SKM-1 (cell line): ENCODE data around the gene FSD1.
"Not testable (repeated sequence)": the region's sequence is repeated elsewhere in the genome, so short reads cannot be mapped to it uniquely, and the experiment has no call there.

ENCODE experiments used
- DNase-seq: peaks from one replicate; lab custom pipeline; 2025; ENCODE audit not compliant: unreplicated experiment; lab: John Stamatoyannopoulos, UW

Gene FSD1

DNA sequence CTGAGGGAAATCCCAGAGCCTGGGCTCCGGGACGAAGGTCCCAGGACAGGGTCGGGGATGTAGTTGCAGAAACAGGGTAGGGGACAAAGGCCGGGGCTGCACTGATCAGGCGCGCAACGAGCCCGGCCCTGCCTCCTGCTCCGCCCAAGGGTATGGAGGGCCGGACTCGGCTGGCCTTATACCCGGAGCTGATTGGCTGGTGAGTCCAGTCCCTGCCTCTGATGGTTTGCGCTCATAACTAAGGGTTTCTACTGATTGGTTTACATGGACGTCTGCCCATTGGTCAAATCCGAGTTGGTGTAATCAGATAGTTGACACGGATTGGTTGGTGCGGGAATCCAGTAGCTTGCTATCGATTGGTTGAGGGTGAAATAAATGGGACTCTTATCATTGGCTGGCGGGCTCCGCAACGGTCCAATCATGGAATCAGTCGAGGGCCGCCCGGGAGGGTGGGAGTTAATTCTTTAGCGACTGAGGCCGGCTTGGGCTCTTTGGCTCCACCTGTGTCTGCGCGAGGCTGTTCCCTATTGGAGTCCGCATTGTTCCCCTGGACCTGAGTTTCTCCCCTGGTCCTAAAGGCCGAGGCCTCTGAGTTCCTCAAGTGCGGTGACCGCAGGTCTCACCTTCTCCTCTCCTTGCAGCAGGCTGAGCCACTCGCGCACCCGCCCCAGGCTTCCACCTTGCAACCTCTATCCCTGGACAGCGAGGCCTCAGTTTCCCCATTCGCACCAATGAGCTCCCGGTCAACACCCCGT lies 38.4 kb downstream of the FSD1 start:
- peak; percentile 98 for DNase-seq

DNA sequence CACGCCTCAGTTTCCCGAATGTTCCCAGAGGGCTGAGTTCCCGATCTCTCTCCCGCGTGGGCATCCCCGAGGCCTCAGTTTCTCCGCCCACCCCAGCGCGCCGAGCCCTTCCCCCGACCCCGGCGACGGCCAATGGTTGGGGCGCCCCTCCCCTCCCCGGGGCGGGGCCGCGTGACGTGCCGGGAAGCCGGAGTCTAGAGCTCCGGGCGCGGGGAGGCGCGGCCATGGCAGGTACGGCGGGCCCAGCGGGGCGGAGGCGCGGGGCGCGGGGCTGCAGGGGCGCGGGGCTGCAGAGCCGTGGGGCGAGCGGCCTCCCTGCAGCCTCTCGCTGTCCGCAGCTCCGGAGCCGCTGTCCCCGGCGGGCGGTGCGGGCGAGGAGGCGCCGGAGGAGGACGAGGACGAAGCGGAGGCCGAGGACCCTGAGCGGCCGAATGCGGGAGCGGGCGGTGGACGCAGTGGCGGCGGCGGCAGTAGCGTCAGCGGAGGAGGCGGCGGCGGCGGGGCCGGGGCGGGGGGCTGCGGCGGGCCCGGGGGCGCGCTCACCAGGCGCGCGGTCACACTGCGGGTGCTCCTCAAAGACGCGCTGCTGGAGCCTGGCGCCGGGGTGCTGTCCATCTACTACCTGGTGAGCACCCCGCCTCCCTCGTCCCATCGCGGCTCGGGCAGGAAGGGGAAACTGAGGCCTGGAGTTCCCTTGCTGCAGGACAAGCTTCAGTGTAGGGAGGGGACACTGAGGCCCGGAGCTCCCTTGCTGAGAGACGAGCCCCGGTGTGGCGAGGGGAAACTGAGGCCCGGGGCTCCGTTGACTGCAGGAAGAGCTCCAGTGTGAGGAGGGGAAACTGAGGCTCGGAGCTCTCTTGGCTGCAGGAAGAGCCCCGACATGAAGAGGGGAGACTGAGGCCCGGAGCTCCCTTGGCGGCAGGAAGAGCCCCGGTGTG lies 39.2 kb downstream of the FSD1 start, which contains the start of gene MPND:
TSS of gene MPND (plus strand) at position 193 of the 938 bp plus-strand sequence. CDS start at position 225, 32 bp downstream.
- DNase-seq: peak; percentile 48

DNA sequence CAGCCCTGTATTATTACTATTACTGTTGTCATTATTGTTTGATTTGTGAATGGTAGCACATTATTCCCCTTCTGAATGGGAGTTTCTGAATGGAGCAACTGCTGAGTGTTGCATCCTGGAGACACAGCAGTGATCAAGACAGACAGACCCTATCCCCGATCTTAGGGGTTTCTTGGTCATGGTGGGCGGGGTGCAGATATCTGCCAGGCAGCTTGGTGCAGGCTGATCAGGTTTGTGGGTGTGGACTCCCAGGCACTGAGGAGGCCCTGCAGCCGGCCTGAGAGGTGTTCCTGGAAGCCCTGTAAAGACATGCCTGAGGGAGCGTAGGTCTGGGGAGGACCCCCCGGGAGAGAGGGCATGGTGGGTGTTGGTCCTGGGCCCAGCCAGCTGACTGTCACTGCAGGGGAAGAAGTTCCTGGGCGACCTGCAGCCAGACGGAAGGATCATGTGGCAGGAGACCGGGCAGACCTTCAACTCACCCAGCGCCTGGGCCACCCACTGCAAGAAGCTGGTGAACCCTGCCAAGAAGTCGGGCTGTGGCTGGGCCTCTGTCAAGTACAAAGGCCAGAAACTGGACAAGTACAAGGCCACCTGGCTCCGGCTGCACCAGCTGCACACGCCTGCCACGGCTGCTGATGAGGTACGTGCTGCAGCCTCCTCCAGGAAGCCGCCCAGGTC lies 41.1 kb downstream of the FSD1 start:
- no peak for DNase-seq

DNA sequence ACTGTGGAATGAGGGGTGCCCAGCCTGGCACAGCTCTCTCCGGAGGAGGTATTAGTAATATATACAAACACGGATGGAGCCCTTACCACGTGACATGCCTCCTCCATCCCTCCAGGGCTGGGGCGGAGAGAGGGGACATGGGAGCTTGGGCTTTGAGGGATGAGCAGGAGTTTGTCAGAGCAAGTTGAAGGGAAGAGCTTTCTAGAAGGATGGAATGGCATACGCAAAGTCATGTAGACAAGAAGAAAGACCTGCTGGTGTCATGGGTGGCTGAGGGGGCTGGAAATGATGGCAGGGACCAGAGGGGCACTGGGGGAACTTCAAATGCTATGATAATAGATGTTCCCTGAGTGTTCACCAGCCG lies 41.6 kb downstream of the FSD1 start:
- DNase-seq: no peak

DNA sequence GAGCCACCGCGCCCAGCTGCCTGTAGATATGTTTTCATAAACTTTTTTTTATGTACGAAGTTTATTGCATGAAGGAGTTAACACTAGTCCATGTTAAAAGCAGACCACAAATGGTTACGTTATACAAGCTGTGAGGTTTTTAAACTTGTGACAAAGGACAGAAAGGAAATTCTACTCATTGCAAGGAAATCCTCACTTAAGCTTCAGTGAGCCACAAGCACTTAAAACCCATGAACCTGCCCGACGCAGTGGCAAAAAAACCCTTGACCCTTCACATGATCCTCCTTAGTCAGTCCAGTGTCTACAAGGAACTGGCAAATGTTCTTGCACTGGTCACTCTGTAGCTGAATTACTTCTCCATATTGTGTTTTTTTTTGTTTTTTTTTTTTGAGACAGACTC lies 43.1 kb downstream of the FSD1 start:
- no peak for DNase-seq

DNA sequence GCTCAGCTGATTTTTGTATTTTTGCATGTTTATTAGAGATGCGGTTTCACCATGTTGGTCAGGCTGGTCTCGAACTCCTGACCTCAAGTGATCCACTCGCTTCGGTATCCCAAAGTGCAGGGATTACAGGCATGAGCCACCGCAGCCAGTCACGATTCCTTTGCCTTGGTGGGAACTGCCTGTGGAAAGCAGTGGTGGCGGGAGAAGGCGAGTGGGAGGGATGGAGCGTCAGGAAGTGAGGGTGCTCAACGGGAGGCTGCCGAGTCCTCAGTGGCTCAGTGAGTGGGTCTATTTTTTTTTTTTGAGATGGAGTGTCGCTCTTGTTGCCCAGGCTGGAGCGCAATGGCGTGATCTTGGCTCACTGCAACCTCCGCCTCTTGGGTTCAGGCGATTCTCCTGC lies 44.8 kb downstream of the FSD1 start:
- DNase-seq: not testable (repeated sequence)

DNA sequence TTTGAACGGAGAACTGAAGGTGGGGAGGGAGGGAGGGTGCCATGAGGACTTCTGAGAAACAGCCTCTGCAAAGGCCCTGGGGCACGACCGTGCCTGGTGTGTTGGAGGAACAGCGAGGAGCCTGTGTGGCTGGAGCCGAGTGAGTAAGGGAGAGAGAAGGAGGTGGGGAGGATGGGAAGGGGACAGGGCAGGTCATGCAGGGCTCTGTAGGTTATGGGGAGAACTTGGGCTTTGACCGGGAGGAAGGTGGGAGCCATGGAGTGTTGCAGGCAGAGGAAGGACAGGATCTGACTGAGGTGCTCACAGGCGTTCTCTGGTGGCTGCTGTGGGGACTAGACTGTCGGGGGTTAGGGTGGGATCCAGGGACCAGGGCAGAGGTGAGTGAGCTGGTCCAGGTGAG lies 45.7 kb downstream of the FSD1 start:
- DNase-seq: no peak

DNA sequence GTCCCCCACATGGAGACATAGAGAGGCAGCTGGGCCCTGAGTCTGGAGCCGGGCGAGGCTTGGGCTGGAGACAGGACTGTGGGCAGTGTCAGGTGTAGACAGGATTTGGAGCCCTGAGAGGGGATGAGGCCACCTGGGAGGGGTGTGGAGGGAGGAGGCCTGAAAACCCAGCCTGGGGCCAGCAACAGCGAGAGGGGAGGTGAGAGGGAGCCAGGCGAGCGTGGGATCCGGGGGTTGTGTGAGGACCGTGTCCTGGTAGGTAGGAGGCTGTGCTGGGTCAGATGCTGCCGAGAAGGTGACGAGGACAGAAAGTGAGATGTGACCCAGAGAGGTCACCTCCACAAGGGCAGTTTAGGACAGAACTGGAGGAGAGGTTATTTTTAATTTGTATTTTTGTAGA lies 46.3 kb downstream of the FSD1 start:
- DNase-seq: no peak

DNA sequence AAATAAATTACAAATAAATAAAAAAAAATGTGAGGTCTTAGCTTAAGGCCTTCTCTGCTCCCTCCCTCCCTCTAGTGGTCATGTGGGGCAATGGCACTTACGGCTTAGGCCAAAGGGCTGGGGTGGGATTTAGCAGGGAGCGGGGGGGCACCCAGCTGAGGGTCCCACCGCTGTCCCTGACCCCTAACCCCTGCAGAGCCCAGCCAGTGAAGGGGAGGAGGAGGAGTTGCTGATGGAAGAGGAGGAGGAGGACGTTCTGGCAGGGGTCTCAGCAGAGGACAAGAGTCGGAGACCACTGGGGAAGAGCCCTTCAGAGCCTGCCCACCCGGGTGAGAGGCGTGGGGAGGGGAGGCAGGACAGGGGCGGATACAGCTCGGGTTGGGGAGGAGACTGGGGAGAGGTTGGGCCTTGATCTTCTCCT lies 48.3 kb downstream of the FSD1 start:
- peak; percentile 22 for DNase-seq

DNA sequence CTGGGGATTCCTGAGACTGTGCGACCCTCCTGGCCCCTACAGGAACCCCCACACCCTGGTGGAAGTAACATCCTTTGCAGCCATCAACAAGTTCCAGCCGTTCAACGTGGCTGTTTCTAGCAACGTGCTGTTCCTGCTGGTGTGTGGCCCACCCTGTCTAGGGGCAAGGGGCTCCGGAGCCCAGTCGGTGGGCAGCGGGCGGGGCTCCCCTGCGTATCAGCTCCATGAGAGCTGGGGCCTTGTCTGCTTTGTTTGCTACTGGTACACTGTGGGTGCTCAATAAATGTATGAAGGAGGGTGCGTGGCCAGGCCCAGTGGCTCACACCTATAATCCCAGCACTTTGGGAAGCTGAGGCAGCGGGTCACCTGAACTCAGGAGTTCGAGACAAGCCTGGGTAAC lies 49.9 kb downstream of the FSD1 start:
- no peak for DNase-seq

DNA sequence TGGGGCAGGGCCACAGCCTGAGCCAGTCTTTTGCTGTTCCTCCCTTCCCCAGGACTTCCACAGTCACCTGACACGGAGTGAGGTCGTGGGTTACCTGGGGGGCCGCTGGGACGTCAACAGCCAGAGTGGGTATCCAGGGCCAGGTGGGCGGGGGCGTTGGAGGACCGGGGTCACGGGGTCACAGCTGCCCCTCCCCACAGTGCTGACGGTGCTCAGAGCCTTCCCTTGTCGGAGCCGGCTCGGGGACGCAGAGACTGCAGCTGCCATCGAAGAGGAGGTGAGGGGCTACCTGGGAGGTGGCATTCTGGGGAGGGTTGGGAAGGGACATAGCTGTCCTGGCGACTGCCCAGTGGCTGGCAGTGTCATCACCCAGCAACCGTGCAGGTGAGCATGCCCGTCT lies 50.5 kb downstream of the FSD1 start:
- DNase-seq: no peak

DNA sequence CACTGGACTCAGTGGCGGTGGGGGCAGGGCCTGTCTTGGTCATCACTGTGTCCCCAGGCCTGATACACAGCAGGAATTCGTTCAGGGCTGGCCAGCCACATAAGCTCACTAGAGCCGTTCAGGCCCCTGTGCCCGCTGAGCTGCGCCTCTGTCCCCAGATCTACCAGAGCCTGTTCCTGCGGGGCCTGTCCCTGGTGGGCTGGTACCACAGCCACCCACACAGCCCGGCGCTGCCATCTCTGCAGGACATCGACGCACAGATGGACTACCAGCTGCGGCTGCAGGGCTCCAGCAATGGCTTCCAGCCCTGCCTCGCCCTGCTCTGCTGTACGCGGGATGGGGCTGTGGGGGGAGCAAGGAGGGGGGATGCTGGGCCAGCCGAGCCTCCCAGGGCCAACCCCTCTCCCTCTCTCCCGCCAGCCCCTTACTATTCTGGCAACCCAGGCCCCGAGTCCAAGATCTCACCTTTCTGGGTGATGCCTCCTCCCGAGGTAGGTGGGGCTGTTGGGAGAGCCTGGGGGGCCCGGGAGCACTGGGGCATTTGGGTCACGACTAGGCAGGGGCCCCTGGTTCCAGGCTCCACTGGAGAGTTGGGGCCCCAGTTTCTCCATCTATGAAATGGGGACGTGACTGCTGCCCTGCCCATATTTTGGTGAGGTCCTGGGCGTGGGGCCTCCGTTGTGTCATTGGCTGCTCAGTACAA lies 52.8 kb downstream of the FSD1 start:
- no peak for DNase-seq

DNA sequence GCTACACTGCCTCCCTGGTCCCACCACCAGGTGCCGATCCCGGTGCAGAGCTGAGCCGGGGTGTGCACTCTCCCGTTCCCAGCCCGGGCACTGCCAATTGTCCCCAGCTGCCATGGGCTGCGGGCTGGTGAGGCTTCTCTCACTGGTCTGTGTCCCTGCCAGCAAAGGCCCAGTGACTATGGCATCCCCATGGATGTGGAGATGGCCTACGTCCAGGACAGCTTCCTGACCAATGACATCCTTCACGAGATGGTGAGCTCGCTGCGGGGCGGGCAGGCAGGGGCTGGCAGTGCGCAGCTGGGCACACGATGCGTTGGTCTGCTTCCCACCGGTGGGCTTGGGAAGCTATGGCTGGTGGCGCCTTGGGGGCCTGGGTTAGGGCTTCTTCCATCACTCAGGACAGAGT lies 53.5 kb downstream of the FSD1 start:
- DNase-seq: no peak

DNA sequence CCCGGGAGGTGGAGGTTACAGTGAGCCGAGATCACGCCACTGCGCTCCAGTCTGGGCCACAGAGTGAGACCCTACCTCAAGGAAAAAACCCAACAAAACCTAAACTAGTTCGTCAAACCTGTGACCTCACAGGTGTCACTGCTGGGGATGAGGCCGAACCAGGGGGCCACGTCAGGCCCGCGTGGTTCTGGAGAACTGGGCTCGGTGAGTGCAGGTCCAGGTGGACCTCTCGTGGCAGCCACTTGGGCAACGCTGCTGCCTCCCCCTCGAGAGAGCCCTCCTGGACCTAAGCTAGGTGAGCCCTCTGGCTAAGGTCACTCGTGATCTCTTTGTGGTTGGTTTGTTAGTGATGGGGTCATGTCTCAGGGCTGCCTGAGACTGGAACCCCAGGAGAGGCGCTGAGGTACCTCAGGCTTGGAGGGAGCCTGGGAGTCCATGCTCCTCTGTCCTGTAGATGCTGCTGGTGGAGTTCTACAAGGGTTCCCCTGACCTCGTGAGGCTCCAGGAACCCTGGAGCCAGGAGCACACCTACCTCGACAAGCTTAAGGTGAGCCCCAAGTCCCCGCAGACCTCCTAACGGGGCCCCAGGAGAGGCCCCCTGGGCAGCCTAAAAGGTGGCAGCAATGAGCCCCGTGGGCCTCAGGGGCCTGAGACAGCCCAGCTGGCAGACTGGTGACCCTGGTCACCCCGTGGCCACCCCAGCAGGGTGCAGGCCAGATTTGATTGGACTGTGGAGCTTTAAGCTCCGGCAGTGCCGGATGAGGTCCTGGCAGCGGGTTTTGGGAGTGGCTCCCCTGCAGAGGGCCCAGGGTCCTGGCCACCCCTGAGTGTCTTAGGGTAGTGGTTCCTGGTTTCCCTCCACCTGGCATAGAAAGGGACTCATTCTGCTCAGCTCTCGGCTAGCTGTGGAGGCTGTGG lies 54.6 kb downstream of the FSD1 start:
- DNase-seq: no peak

DNA sequence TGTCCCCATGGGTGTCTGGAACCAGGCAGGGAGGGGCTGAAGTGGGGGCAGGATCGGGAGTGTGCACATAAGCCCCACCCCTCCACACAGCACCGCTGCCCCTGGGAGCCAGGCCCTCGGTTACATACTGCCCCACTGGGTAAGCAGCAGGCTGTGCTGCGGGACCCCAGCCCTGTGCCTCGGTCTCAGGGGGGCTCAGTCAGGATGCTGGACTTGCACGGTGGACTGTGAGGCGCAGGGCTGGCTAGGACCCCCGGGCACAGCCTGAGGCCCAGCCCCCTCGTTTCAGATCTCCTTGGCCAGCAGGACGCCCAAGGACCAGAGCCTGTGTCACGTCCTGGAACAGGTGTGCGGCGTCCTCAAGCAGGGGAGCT lies 55.2 kb downstream of the FSD1 start:
- DNase-seq: no peak

DNA sequence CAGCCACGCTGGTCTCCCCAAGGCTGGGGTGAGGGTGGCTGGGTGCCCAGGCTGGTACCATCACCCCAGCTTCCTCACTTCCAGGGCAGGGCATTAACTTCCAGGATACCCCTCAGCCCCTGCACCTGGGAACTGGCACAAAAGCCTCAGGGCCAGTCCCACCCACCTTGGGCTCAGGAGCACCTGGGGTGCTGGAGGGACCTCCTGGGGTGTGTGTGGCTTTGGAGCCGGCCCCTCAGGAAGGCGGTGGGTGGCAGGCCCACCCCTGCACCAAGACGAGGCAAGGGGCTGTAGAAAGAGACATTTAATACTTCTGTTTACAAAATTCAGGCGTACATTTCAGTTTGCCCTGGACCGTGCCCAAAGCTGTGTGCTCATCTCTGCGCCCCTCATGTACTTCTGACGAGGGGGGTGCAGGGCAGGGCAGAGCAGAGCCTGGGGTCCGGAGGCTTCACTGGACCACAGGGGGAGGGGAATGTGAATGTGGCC lies 55.7 kb downstream of the FSD1 start:
- no peak for DNase-seq

DNA sequence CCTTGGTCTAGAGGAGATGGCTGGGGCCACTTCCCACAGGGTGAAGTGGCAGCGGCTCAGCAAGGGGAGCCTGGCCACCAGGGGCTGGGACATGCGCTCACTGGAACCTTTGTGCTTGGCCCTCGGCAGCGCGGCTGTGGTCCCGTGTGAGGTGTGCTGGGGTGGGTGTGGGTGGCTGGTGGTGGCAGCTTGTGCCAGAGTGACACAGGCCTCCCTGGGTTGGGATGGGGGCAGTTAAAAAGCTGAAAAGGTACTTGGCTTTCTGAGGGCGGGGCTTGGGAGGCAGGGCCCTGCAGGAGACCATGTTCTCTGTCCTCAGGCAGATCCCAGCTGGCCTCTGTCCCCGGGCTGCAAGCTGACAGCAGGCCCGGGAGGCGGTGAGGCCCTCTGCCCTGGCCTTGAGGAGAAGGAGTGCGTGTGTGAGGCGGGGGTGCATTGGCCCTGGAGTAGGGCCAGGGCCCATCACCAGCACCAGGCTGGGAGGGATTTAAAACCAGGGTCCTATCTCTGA lies 56.3 kb downstream of the FSD1 start:
- no peak for DNase-seq

DNA sequence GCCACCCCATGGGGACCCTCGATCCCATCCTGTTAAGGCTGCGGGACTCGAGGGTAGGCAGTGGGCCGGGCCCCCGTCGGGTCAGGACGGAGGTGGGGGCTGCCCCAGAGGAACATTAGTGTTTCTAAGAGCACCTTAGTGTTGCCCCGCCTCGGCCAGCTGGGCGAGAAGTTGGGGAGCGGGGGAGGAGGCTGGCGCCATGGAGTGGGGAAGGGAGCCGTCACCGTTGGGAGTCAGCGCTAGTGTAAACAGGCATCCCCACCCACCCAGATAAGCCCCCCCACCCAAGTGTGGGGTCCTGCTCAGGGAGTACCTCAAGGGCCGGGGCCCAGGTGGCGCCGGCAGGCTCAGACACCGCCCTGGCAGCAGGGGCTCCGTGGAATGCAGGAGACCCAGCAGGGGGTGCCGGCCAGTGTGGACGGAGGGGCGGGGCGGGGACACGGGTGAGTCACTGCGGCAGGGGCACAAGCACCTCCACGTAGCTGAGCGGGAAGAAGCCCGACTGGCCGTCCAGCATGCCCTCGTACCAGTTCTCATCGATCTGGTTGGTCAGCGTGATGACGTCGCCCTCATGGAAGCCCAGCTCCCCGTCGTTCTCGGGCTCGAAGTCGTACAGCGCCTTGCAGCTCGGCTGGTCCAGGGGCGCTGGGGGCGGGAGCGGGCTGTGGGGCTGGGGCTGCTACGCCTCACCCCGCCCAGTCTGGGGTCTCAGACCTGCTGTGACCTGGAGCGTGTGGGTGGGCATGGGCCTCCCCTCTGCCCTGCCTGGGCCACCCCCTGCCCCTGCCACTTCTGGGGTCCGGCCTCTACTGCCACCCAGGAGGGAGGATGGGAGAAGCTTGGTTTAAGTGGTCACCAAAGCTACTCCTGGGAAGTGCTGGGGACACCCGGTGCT lies 57.0 kb downstream of the FSD1 start:
- no peak for DNase-seq
